ENCODE data around the gene HNRNPUL1. TPM values are rescaled to one million over a fixed set of nuclear protein-coding genes. Genes with fewer than 3 reads are reported as not detected.

The HNRNPUL1 gene
- total and polyA plus RNA-seq, 2 donors (not counting 1 experiment from before 2014, with no cell fraction given) = 60.7 to 273 TPM

DNA sequence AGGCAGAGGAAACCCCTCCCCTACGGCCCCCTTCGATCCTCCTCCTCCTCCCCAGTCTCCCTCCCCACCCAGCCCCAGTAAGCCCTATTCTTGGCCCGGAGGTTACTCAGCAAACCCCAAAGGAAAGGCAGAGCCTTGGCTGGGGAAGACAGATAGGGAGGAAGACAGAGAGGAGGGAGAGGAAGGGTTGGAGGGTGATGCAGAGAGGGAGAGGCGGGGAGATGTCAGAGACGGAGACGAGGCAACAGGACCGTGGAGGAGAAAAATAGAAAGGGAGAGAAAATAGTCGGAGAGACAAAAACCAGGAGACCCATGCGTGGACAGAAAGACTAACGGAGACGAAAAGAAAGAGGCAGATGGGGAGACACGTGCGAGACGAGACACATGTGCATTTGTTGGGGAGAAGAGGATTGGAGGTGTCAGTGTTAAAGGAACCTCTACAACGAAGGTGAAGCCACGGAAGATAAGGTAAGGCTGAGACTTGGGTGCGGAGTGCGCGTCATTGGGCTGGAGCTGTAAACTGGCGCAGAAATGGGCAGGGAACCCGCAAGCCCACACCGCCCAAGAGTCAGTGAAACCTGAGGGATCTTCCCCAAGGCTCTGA, 86.7 kb downstream of the HNRNPUL1 start:
- peak overlapping the region; percentile 93 for H3K4me3 Mint-ChIP-seq
- Histone ChIP-seq H4K20me1 (ENCODE audit: control insufficient read depth, insufficient read depth, low read length, poor library complexity, severe bottlenecking) (peaks cover 78% of the 10 kb centered on the region), H3K4me2 (replicated peaks; ENCODE audit: low read depth, low read length, poor library complexity, severe bottlenecking) (peak overlapping the region; percentile 95), H3K4me1 (ENCODE audit: control insufficient read depth in 2 of 2, insufficient read depth in 2 of 2, low read length in 2 of 2) (peaks cover 28 to 37% of the 10 kb centered on the region in 2 donors), H2AFZ (ENCODE audit: insufficient read depth, low read depth, low read length, poor library complexity, severe bottlenecking) (peak overlapping the region; percentile 63), H3K79me2 (ENCODE audit: control insufficient read depth, insufficient read depth, low read length) (peaks cover 72% of the 10 kb centered on the region), H3K27me3 (replicated peaks in 1 of 4; ENCODE audit: control extremely low read depth in 1 of 4, control insufficient read depth in 3 of 4, insufficient read depth in 4 of 4, low read length in 3 of 4) (no peaks in the 10 kb centered on the region), H3K4me3 (ENCODE audit: control extremely low read depth in 1 of 5, extremely low read depth in 1 of 5, insufficient read depth in 1 of 5, low read depth in 2 of 5, low read length in 4 of 5) (peak overlapping the region; percentile 83 to 100 (median 92)), H3K36me3 (replicated peaks in 1 of 2; ENCODE audit: control extremely low read depth in 1 of 2, control insufficient read depth in 1 of 2, extremely low read depth in 1 of 2, insufficient read depth in 2 of 2, low read length in 1 of 2) (peaks cover 0 to 26% of the 10 kb centered on the region in 2 experiments), H3K27ac (ENCODE audit: low read length in 2 of 2) (peak overlapping the region; percentile 79 to 91), H3K9ac (ENCODE audit: low read length) (peak overlapping the region; percentile 88), H3K9me3 (ENCODE audit: control extremely low read depth in 1 of 3, control insufficient read depth in 2 of 3, insufficient read depth in 1 of 3, low read length in 2 of 3) (no peaks in the 10 kb centered on the region)
- H3K9me3 Mint-ChIP-seq (ENCODE audit: insufficient read depth) = no peaks in the 10 kb centered on the region
- peaks cover 46% of the 10 kb centered on the region for H3K4me1 Mint-ChIP-seq
- peak overlapping the region; percentile 92 for H3K27ac Mint-ChIP-seq
- H3K27me3 Mint-ChIP-seq = no peaks in the 10 kb centered on the region
- ChIA-PET CTCF (interaction anchor here (0.7 to 7.6 kb wide), 14 partner anchors 10 to 376 kb away, joined by 3 to 130 read pairs (median 8); partner anchors contain the start of genes B9D2, CCDC97 and HNRNPUL1), POLR2A (interaction anchor here (0.5 to 5.0 kb wide), 12 partner anchors 9 to 1517 kb away, joined by 3 to 69 read pairs (median 8); partner anchors contain the start of genes B9D2, DYRK1B and HNRNPUL1)
- TF ChIP-seq CTCF (IDR thresholded peaks at IDR 0.05) (no peak), EZH2 (IDR thresholded peaks at IDR 0.05; ENCODE audit: borderline replicate concordance, insufficient read depth, low read depth, low read length, poor library complexity, severe bottlenecking) (no peak)
- intact Hi-C loops (cut with micrococcal nuclease) = loop anchor here (1.0 kb wide), 2 partner anchors 24 to 41 kb away; partner anchors contain the start of gene CCDC97
- WGBS (ENCODE audit: insufficient coverage) = under 1% methylated on average over 20 of the region's 22 CpGs
- no peak for ATAC-seq (ENCODE audit: low read depth)
- no peak for DNase-seq

Data from B cell (primary cell).